ENCODE results near the gene FYN. TPM values are rescaled to one million over a fixed set of nuclear protein-coding genes. Genes with fewer than 3 reads are reported as not detected.

FYN gene
- total RNA-seq, 2 donors from 2014 or later: 25.7 to 83.1 TPM

GRCh38 chr6:111800821-111801220 is 72.4 kb downstream of the FYN start:
- TF ChIP-seq, protein P1, sequence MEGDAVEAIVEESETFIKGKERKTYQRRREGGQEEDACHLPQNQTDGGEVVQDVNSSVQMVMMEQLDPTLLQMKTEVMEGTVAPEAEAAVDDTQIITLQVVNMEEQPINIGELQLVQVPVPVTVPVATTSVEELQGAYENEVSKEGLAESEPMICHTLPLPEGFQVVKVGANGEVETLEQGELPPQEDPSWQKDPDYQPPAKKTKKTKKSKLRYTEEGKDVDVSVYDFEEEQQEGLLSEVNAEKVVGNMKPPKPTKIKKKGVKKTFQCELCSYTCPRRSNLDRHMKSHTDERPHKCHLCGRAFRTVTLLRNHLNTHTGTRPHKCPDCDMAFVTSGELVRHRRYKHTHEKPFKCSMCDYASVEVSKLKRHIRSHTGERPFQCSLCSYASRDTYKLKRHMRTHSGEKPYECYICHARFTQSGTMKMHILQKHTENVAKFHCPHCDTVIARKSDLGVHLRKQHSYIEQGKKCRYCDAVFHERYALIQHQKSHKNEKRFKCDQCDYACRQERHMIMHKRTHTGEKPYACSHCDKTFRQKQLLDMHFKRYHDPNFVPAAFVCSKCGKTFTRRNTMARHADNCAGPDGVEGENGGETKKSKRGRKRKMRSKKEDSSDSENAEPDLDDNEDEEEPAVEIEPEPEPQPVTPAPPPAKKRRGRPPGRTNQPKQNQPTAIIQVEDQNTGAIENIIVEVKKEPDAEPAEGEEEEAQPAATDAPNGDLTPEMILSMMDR (IDR thresholded peaks at IDR 0.05): no peak
- no peak for TF ChIP-seq POLR2A (IDR thresholded peaks at IDR 0.05)
- no peaks in the 10 kb centered on the region for H3K27me3 ChIP-seq
- DNase-seq: no peak
- no peaks in the 10 kb centered on the region for H3K4me1 ChIP-seq
- intact Hi-C loops (cut with DNase I): no loop called here
- no peak overlapping the region for H3K4me3 ChIP-seq
- H3K9me3 ChIP-seq: no peaks in the 10 kb centered on the region
- H3K36me3 ChIP-seq (replicated peaks in 1 of 2; ENCODE audit: insufficient read depth in 1 of 2, low read depth in 2 of 2): no peaks in the 10 kb centered on the region
- H3K27ac ChIP-seq: no peak overlapping the region
- 78 to 83% methylated on average over 4 of the region's 4 CpGs for WGBS, 2 donors
- no peak for ATAC-seq

DNA sequence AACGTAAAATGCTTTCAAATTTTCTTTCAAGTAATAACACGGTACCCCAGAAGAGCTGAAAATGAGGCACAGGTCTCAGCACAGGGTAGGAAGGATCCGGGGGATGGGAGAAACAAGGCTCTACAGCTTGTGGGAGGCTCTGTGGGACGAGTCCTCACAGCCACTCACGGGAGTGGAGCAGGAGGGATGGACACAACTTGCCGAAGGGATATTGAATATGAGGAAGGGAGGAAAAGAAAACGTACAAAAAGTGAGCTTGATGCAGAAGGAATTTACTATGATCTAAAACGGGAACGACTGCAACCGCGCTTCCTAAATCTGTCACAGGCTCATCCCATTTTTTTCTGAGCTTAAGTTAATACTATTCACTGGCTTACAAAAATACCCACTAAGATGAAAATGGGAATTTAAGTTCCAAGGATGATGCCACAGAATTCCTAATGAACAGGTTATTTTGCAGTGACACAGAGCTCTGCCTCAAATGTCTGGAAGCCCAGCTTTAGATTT is 72.9 kb downstream of the FYN start:
- ATAC-seq: no peak
- WGBS, 2 donors: 60 to 67% methylated on average over 11 of the region's 11 CpGs
- Histone ChIP-seq H3K4me1 (no peaks in the 10 kb centered on the region), H3K27me3 (no peaks in the 10 kb centered on the region), H3K9me3 (no peaks in the 10 kb centered on the region), H3K27ac (no peak overlapping the region), H3K36me3 (replicated peaks in 1 of 2; ENCODE audit: insufficient read depth in 1 of 2, low read depth in 2 of 2) (no peaks in the 10 kb centered on the region), H3K4me3 (no peak overlapping the region)
- DNase-seq: no peak
- TF ChIP-seq POLR2A (IDR thresholded peaks at IDR 0.05): no peak
- TF ChIP-seq, protein P1 (IDR thresholded peaks at IDR 0.05): no peak
- intact Hi-C loops (cut with DNase I): no loop called here

- Histone ChIP-seq H3K27ac (no peak overlapping the region), H3K27me3 (no peaks in the 10 kb centered on the region), H3K36me3 (replicated peaks in 1 of 2; ENCODE audit: insufficient read depth in 1 of 2, low read depth in 2 of 2) (no peaks in the 10 kb centered on the region), H3K4me3 (no peak overlapping the region), H3K4me1 (no peaks in the 10 kb centered on the region), H3K9me3 (no peaks in the 10 kb centered on the region)
- intact Hi-C loops (cut with DNase I): no loop called here
- TF ChIP-seq, protein P1 (IDR thresholded peaks at IDR 0.05): no peak
- no peak for TF ChIP-seq POLR2A (IDR thresholded peaks at IDR 0.05)
- 61 to 76% methylated on average over 11 of the region's 11 CpGs for WGBS, 2 donors
- ATAC-seq: no peak
- DNase-seq: no peak
Observed at GRCh38 chr6:111799576-111800258, 73.5 kb downstream of the FYN start.

- Histone ChIP-seq H3K27me3 (no peaks in the 10 kb centered on the region), H3K4me3 (no peak overlapping the region), H3K36me3 (replicated peaks in 1 of 2; ENCODE audit: insufficient read depth in 1 of 2, low read depth in 2 of 2) (no peaks in the 10 kb centered on the region), H3K9me3 (no peaks in the 10 kb centered on the region), H3K27ac (no peak overlapping the region), H3K4me1 (no peaks in the 10 kb centered on the region)
- 52 to 53% methylated on average over 5 of the region's 5 CpGs for WGBS, 2 donors
- intact Hi-C loops (cut with DNase I): no loop called here
- no peak for DNase-seq
- TF ChIP-seq, protein P1 (IDR thresholded peaks at IDR 0.05): no peak
- no peak for TF ChIP-seq POLR2A (IDR thresholded peaks at IDR 0.05)
- no peak for ATAC-seq
Observed at GRCh38 chr6:111798281-111798725, 74.9 kb downstream of the FYN start.
